Gastrocnemius medialis (tissue), 4 donors: ENCODE results near the gene ADAMTS8. TPM values are rescaled to one million over a fixed set of nuclear protein-coding genes. Genes with fewer than 3 reads are reported as not detected.

ENCODE experiments used
- ATAC-seq, 2 donors: fragments of 150-250 bp; one replicate each; pipeline ENCODE4 v1.9.1; 2016
- DNase-seq, 2 donors: peaks; one replicate each; pipeline ENCODE4 v3.0.0-alpha.2; 2019
- H3K27ac ChIP-seq, 4 donors: fragments of 200-600 bp; sonication (generic); 1 replicate in 1 of 4; 2 replicates in 3 of 4; pipeline ENCODE4 v1.5.1; 2016 to 2018; ENCODE audit warnings: mild to moderate bottlenecking in 2 of 4, moderate library complexity in 1 of 4
- H3K27me3 ChIP-seq, 3 donors: fragments of 200-600 bp; sonication (generic) in 2 of 3; 1 replicate in 1 of 3; 2 replicates in 2 of 3; pipeline versions ENCODE4 v1.5.1 to v1.6.0; 2016 to 2019; ENCODE audit warnings: mild to moderate bottlenecking in 1 of 3, moderate library complexity in 1 of 3
- H3K36me3 ChIP-seq, 2 donors: fragments of 200-600 bp; sonication (generic) in 1 of 2; one replicate each; pipeline ENCODE4 v1.5.1; 2017 to 2018
- H3K4me1 ChIP-seq, 2 donors: fragments of 200-600 bp; sonication (generic) in 1 of 2; one replicate each; pipeline ENCODE4 v1.5.1; 2016 to 2017; ENCODE audit warnings: mild to moderate bottlenecking in 2 of 2
- H3K4me3 ChIP-seq, 4 donors: fragments of 200-600 bp; sonication (generic) in 3 of 4; 1 replicate in 1 of 4; 2 replicates in 3 of 4; pipeline ENCODE4 v1.5.1; 2016 to 2019; ENCODE audit warnings: mild to moderate bottlenecking in 2 of 4
- H3K9me3 ChIP-seq, 3 donors: fragments of 200-600 bp; sonication (generic) in 2 of 3; 1 replicate in 1 of 3; 2 replicates in 2 of 3; pipeline ENCODE4 v1.5.1; 2016 to 2019
- CTCF ChIP-seq, 5 experiments: fragments of 450-650 bp in 3 of 5; fragments of 200-600 bp in 2 of 5; sonication (generic) in 2 of 5; IDR thresholded peaks in 4 of 5; conservative IDR thresholded peaks in 1 of 5; 1 replicate in 4 of 5; 2 replicates in 1 of 5; pipeline ENCODE4 v1.5.1; 2016 to 2019; ENCODE audit warnings: antibody characterized with exemption in 5 of 5, mild to moderate bottlenecking in 3 of 5, moderate library complexity in 3 of 5
- POLR2A ChIP-seq, 2 donors: fragments of 450-650 bp; IDR thresholded peaks; one replicate each; pipeline ENCODE4 v1.6.1; 2017; ENCODE audit warnings: antibody characterized with exemption in 2 of 2, mild to moderate bottlenecking in 2 of 2, moderate library complexity in 2 of 2
- in situ Hi-C, 4 donors: fragments of 200-750 bp; cut with MboI; loops; one replicate each; pipeline versions ENCODE4 v1.15.0 to v1.8.0; 2017; ENCODE audit warnings: low sequenced_read_pairs in 4 of 4
- intact Hi-C: fragments of 100-400 bp; cut with DNase I; formaldehyde crosslinking; loops from one replicate; pipeline ENCODE4 v1.15.1; 2023; ENCODE audit warnings: low total_unique reads
- total RNA-seq, 4 donors: library from RNA; depleted of rRNA; stranded (reverse); fragments of >200 nt; gene quantifications; one replicate each; pipeline versions ENCODE4 v1.1.0 to v1.2.3, GENCODE V29; 2016

The ADAMTS8 gene
- total RNA-seq, 4 donors from 2014 or later: 0.26 to 0.46 (median 0.29) TPM; not detected in 1

GRCh38 chr11:130452940-130453339 is 24.5 kb upstream of the ADAMTS8 start:
- no peaks in the 10 kb centered on the region for H3K36me3 ChIP-seq
- peaks cover 9 to 34% of the 10 kb centered on the region in 2 donors for H3K4me1 ChIP-seq
- H3K27ac ChIP-seq: peak overlapping the region in 1 of 4 donors; percentile 16
- in situ Hi-C loops: no loop called here
- no peak overlapping the region for H3K4me3 ChIP-seq
- DNase-seq (no peak), ATAC-seq (no peak)
- peaks cover 8 to 14% (median 13%) of the 10 kb centered on the region in 3 donors for H3K27me3 ChIP-seq
- no peak for TF ChIP-seq CTCF (IDR thresholded peaks at IDR 0.05 in 4 of 5, conservative IDR thresholded peaks at IDR 0.05 in 1 of 5)
- no peak for TF ChIP-seq POLR2A (IDR thresholded peaks at IDR 0.05)
- intact Hi-C loops: no loop called here
- H3K9me3 ChIP-seq: no peaks in the 10 kb centered on the region

DNA sequence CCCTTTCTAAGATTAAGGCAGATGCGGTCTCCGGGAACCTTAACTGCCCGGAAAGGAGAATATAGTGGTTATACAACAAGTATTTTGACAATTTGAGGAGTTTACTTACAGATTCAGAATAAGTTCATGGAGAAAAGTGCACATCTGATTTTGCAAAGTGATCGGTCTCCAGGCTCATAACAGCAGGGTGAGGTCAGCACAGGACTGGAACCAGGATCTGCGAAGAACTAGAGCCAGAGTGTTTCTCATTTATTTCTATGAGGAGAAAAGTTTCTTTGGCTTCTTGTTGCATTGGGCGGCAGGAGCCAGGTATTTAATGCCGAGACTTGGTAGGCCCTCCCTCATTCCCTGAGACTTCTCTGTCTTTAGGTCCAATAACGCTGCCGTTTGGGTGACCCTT is 23.8 kb upstream of the ADAMTS8 start:
- peaks cover 9 to 31% of the 10 kb centered on the region in 2 donors for H3K4me1 ChIP-seq

GRCh38 chr11:130451231-130452019 is 23.0 kb upstream of the ADAMTS8 start:
- H3K4me1 ChIP-seq: peaks cover 8 to 28% of the 10 kb centered on the region in 2 donors
- H3K27me3 ChIP-seq: peaks cover 8 to 14% (median 12%) of the 10 kb centered on the region in 3 donors
- peak overlapping the region in 2 of 4 donors; percentile 65 to 70 for H3K4me3 ChIP-seq
- peak overlapping the region; percentile 56 to 77 (median 69) for H3K27ac ChIP-seq
- H3K36me3 ChIP-seq: no peaks in the 10 kb centered on the region
- in situ Hi-C loops: no loop called here
- H3K9me3 ChIP-seq: no peaks in the 10 kb centered on the region
- DNase-seq (peak; percentile 30 to 70), ATAC-seq (peak in 1 of 2 donors; percentile 39)
- TF ChIP-seq POLR2A (IDR thresholded peaks at IDR 0.05) (no peak), CTCF (IDR thresholded peaks at IDR 0.05 in 4 of 5, conservative IDR thresholded peaks at IDR 0.05 in 1 of 5) (no peak)
- intact Hi-C loops: loop anchor here (2.0 kb wide), 1 partner anchor 71 kb away; no protein-coding TSS in a partner anchor

More for the DNA sequence above, 23.8 kb upstream of the ADAMTS8 start:
- H3K4me3 ChIP-seq: peak overlapping the region in 1 of 4 donors; percentile 65
- H3K27ac ChIP-seq: peak overlapping the region in 3 of 4 donors; percentile 24 to 77 (median 56)
- DNase-seq (no peak), ATAC-seq (no peak)
- in situ Hi-C loops: no loop called here
- H3K27me3 ChIP-seq: peaks cover 8 to 14% (median 13%) of the 10 kb centered on the region in 3 donors
- TF ChIP-seq POLR2A (IDR thresholded peaks at IDR 0.05): no peak
- TF ChIP-seq CTCF (IDR thresholded peaks at IDR 0.05 in 4 of 5, conservative IDR thresholded peaks at IDR 0.05 in 1 of 5): no peak
- H3K9me3 ChIP-seq: no peaks in the 10 kb centered on the region
- H3K36me3 ChIP-seq: no peaks in the 10 kb centered on the region
- intact Hi-C loops: no loop called here

DNA sequence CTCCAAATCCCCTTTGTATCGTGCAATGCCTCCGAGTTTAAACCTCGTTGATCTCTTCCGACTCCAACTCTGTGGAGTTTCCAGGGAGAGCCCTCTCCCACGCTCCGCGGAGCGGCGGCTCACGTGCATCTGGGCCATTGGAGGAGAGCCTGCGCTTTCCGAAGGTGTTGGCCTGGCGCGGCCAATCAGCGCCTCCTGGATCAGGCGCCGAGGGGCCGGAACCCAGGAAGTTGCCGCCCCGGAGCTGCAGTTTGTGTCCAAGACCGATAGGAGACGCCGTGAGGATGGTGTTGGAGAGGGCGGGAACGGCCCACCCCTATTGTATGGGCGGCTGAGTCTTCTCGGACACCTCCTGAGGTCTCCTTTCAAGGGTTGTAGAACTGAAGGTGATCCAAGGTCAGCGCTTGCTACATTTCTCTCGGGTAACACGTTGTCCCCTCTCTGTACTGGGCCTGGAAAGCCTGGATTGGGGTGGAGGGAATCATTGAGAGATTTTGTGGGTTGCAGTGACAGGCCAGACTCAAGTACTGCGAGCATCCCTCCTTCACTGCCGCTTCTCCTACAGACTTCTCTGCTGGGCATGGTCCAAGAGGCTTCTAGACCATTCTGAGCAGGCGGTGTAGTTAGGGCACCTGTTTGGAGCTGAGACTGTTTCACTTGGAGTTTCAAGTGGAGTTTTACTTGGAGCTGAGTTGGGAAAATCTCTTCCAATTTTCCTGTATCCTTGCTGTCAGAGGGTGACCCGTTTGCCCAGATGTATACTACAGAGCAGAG is 21.8 kb upstream of the ADAMTS8 start:
- Histone ChIP-seq H3K9me3 (no peaks in the 10 kb centered on the region), H3K27ac (peak overlapping the region; percentile 65 to 77 (median 69)), H3K27me3 (peaks cover 8 to 14% (median 8%) of the 10 kb centered on the region in 3 donors), H3K4me3 (peak overlapping the region; percentile 56 to 70 (median 66)), H3K4me1 (peaks cover 5 to 19% of the 10 kb centered on the region in 2 donors), H3K36me3 (no peaks in the 10 kb centered on the region)
- intact Hi-C loops: loop anchor here (2.0 kb wide), 1 partner anchor 73 kb away; no protein-coding TSS in a partner anchor
- in situ Hi-C loops: loop anchor here in 2 of 4 donors (10.0 to 25.0 kb wide), 2 partner anchors 212 to 225 kb away; no protein-coding TSS in a partner anchor
- peak; percentile 73 to 78 for DNase-seq
- TF ChIP-seq CTCF (IDR thresholded peaks at IDR 0.05 in 4 of 5, conservative IDR thresholded peaks at IDR 0.05 in 1 of 5): peak; percentile 26 to 65 (median 52)
- peak; percentile 24 to 54 for TF ChIP-seq POLR2A (IDR thresholded peaks at IDR 0.05)
- peak; percentile 50 to 54 for ATAC-seq
